Loucy (cell line): ENCODE data around the gene PNMA1.

ENCODE experiments used
- H2AFZ ChIP-seq: fragments of 200-600 bp; sonication (generic); 2 replicates; pipeline ENCODE4 v1.6.0; 2016; ENCODE audit warnings: antibody characterized with exemption, mild to moderate bottlenecking, low read length, moderate library complexity
- H3F3A ChIP-seq: fragments of 200-600 bp; 2 replicates; pipeline ENCODE4 v1.6.0; 2016; ENCODE audit warnings: antibody characterized with exemption, low read depth, mild to moderate bottlenecking
- H3K27me3 ChIP-seq: fragments of 200-600 bp; sonication (generic); 2 replicates; pipeline ENCODE4 v1.6.1; 2014; ENCODE audit warnings: low read length, mild to moderate bottlenecking; ENCODE audit not compliant: insufficient read depth, poor library complexity, severe bottlenecking
- H3K36me3 ChIP-seq: fragments of 200-600 bp; sonication (generic); 2 replicates; pipeline ENCODE4 v1.6.1; 2016; ENCODE audit warnings: low read length; ENCODE audit not compliant: insufficient read depth
- H3K4me1 ChIP-seq: fragments of 200-600 bp; sonication (generic); 2 replicates; pipeline ENCODE4 v1.5.1; 2014; ENCODE audit warnings: low read length, mild to moderate bottlenecking; ENCODE audit not compliant: insufficient read depth, poor library complexity, severe bottlenecking
- H3K4me2 ChIP-seq: fragments of 200-600 bp; sonication (generic); 2 replicates; pipeline ENCODE4 v1.6.0; 2014; ENCODE audit warnings: antibody characterized with exemption, low read length, low read depth, mild to moderate bottlenecking; ENCODE audit not compliant: poor library complexity, severe bottlenecking
- H3K4me3 ChIP-seq: fragments of 200-600 bp; sonication (generic); 2 replicates; pipeline ENCODE4 v1.5.1; 2014; ENCODE audit warnings: low read length, mild to moderate bottlenecking, mixed read lengths; ENCODE audit not compliant: poor library complexity, severe bottlenecking
- H3K79me2 ChIP-seq: fragments of 200-600 bp; sonication (generic); 2 replicates; pipeline ENCODE4 v1.6.1; 2014; ENCODE audit warnings: low read length; ENCODE audit not compliant: insufficient read depth
- H3K9ac ChIP-seq: fragments of 200-600 bp; sonication (generic); 2 replicates; pipeline ENCODE4 v1.6.0; 2014; ENCODE audit warnings: mild to moderate bottlenecking, low read depth, low read length, moderate library complexity; ENCODE audit not compliant: poor library complexity, severe bottlenecking
- H3K9me2 ChIP-seq: fragments of 200-600 bp; sonication (generic); replicated peaks from 2 replicates; pipeline ENCODE4 v1.6.1; 2016; ENCODE audit warnings: low read depth, low read length, mixed read lengths
- H3K9me3 ChIP-seq: fragments of 200-600 bp; sonication (generic); 2 replicates; pipeline ENCODE4 v1.6.1; 2014; ENCODE audit warnings: mild to moderate bottlenecking, antibody characterized with exemption, low read length, low read depth; ENCODE audit not compliant: insufficient read depth
- H4K20me1 ChIP-seq: fragments of 200-600 bp; sonication (generic); 2 replicates; pipeline ENCODE4 v1.6.0; 2014; ENCODE audit warnings: antibody characterized with exemption, low read length, mild to moderate bottlenecking; ENCODE audit not compliant: insufficient read depth, poor library complexity, severe bottlenecking
- CTCF ChIP-seq: fragments of 200-600 bp; sonication (generic); conservative IDR thresholded peaks from 2 replicates; pipeline ENCODE4 v1.5.1; 2014; ENCODE audit warnings: mild to moderate bottlenecking, antibody characterized with exemption, low read length
- EZH2phosphoT487 ChIP-seq: fragments of 200-600 bp; IDR thresholded peaks from 2 replicates; pipeline ENCODE4 v1.6.1; 2018; ENCODE audit warnings: antibody characterized with exemption, mild to moderate bottlenecking, moderate library complexity, borderline replicate concordance

Gene PNMA1

GRCh38 chr14:73757381-73757780, 43.2 kb upstream of the PNMA1 start:
- Histone ChIP-seq H3K4me3 (peak overlapping the region; percentile 82), H3K9me2 (no peaks in the 10 kb centered on the region), H3K4me2 (peak overlapping the region; percentile 99), H4K20me1 (peaks cover 51% of the 10 kb centered on the region), H3F3A (peaks cover 20% of the 10 kb centered on the region), H3K9ac (peak overlapping the region; percentile 92), H3K79me2 (peaks cover 95% of the 10 kb centered on the region), H2AFZ (no peak overlapping the region), H3K36me3 (no peaks in the 10 kb centered on the region), H3K4me1 (peaks cover 76% of the 10 kb centered on the region), H3K27me3 (no peaks in the 10 kb centered on the region), H3K9me3 (no peaks in the 10 kb centered on the region)
- TF ChIP-seq CTCF, result no peak
- no peak for TF ChIP-seq EZH2phosphoT487

GRCh38 chr14:73755434-73756014, 41.3 kb upstream of the PNMA1 start:
- TF ChIP-seq CTCF (no peak), EZH2phosphoT487 (no peak)
- Histone ChIP-seq H3F3A (peaks cover 20% of the 10 kb centered on the region), H3K9ac (peak overlapping the region; percentile 92), H3K4me2 (peak overlapping the region; percentile 99), H4K20me1 (peaks cover 63% of the 10 kb centered on the region), H3K79me2 (peaks cover 95% of the 10 kb centered on the region), H3K4me3 (peak overlapping the region; percentile 82), H3K36me3 (no peaks in the 10 kb centered on the region), H3K9me2 (no peaks in the 10 kb centered on the region), H2AFZ (no peak overlapping the region), H3K4me1 (peaks cover 74% of the 10 kb centered on the region), H3K9me3 (no peaks in the 10 kb centered on the region), H3K27me3 (no peaks in the 10 kb centered on the region)

GRCh38 chr14:73754911-73755360, 40.8 kb upstream of the PNMA1 start:
- Histone ChIP-seq H3K79me2 (peaks cover 97% of the 10 kb centered on the region), H3K4me1 (peaks cover 78% of the 10 kb centered on the region), H3K27me3 (no peaks in the 10 kb centered on the region), H3F3A (peaks cover 20% of the 10 kb centered on the region), H3K36me3 (no peaks in the 10 kb centered on the region), H3K9me2 (no peaks in the 10 kb centered on the region), H3K9ac (peak overlapping the region; percentile 92), H3K9me3 (no peaks in the 10 kb centered on the region), H3K4me2 (peak overlapping the region; percentile 99), H2AFZ (no peak overlapping the region), H3K4me3 (peak overlapping the region; percentile 82), H4K20me1 (peaks cover 68% of the 10 kb centered on the region)
- no peak for TF ChIP-seq CTCF
- TF ChIP-seq EZH2phosphoT487, result no peak
